K562 (cell line): ENCODE measurements around the gene MYMX. TPM values are rescaled to one million over a fixed set of nuclear protein-coding genes. Genes with fewer than 3 reads are reported as not detected.

Experiments used
- AFF4 ChIP-seq: sonication (generic); formaldehyde crosslinking; IDR thresholded peaks from 2 replicates; pipeline ENCODE4 v1.8.0; 2023; ENCODE audit warnings: mild to moderate bottlenecking, missing genetic modification reagents
- ARID3A ChIP-seq: IDR thresholded peaks from 2 replicates; pipeline ENCODE4 v1.6.1; 2012; ENCODE audit warnings: low read depth, low read length, improper control_type of control experiment, borderline replicate concordance
- BRF2 ChIP-seq: IDR thresholded peaks from 3 replicates; pipeline ENCODE4 v1.6.1; 2011; ENCODE audit warnings: borderline replicate concordance, mild to moderate bottlenecking; ENCODE audit not compliant: insufficient read length, insufficient read depth
- CBX3 ChIP-seq, 2 experiments: IDR thresholded peaks; 1 replicate in 1 of 2; 2 replicates in 1 of 2; pipeline ENCODE4 v1.6.1; 2012; ENCODE audit warnings: inconsistent platforms in 2 of 2, low read length in 2 of 2, borderline replicate concordance in 1 of 2, control low read depth in 1 of 2
- CCAR2 ChIP-seq: fragments of 200-400 bp; formaldehyde crosslinking; IDR thresholded peaks from 2 replicates; pipeline ENCODE4 v1.6.1; 2017; ENCODE audit warnings: mild to moderate bottlenecking, low read depth, low read length
- CEBPG ChIP-seq, 3 experiments: fragments of 200-800 bp in 1 of 3; sonication (Bioruptor generic) in 1 of 3; sonication (generic) in 1 of 3; formaldehyde crosslinking in 1 of 3; IDR thresholded peaks in 2 of 3; conservative IDR thresholded peaks in 1 of 3; 2 replicates each; pipeline versions ENCODE4 v1.6.1 to v1.8.0; 2016 to 2022; ENCODE audit warnings: missing compliant biosample characterization in 2 of 3, missing genetic modification characterization in 2 of 3, mild to moderate bottlenecking in 1 of 3, missing genetic modification reagents in 1 of 3
- FOXJ3 ChIP-seq: sonication (generic); formaldehyde crosslinking; IDR thresholded peaks from 2 replicates; pipeline ENCODE4 v1.4.0; 2020; ENCODE audit warnings: mild to moderate bottlenecking, missing genetic modification reagents
- HNRNPLL ChIP-seq: fragments of 200-400 bp; formaldehyde crosslinking; IDR thresholded peaks from 2 replicates; pipeline ENCODE4 v1.6.1; 2017; ENCODE audit warnings: low read length, low read depth, mild to moderate bottlenecking; ENCODE audit not compliant: poor library complexity, severe bottlenecking
- KAT2B ChIP-seq: IDR thresholded peaks from one replicate; pipeline ENCODE4 v1.6.1; 2012; ENCODE audit warnings: low read depth, mild to moderate bottlenecking, control low read depth, inconsistent platforms, low read length, moderate library complexity
- MCM3 ChIP-seq: fragments of 450-650 bp; IDR thresholded peaks from 2 replicates; pipeline ENCODE4 v1.6.1; 2016
- PCBP1 ChIP-seq: fragments of 200-400 bp; formaldehyde crosslinking; IDR thresholded peaks from 2 replicates; pipeline ENCODE4 v1.6.1; 2018; ENCODE audit warnings: mild to moderate bottlenecking, low read depth, low read length; ENCODE audit not compliant: poor library complexity, severe bottlenecking
- SP2 ChIP-seq: IDR thresholded peaks from 2 replicates; pipeline ENCODE4 v1.6.1; 2011; ENCODE audit warnings: mild to moderate bottlenecking, low read depth, low read length, moderate library complexity; ENCODE audit not compliant: poor library complexity, severe bottlenecking; ENCODE audit errors: extremely low read depth
- WHSC1 ChIP-seq: IDR thresholded peaks from one replicate; pipeline ENCODE4 v1.6.1; 2012; ENCODE audit warnings: low read length, control low read depth, inconsistent platforms
- ZNF316 ChIP-seq: fragments of 450-650 bp; IDR thresholded peaks from 2 replicates; pipeline ENCODE4 v1.6.1; 2016
- ZNF655 ChIP-seq: fragments of 250-450 bp; sonication (Bioruptor Pico); IDR thresholded peaks from 2 replicates; pipeline ENCODE4 v1.5.0; 2021
- polyA plus RNA-seq, 8 experiments: library from polyadenylated mRNA; depleted of rRNA in 4 of 8; stranded (reverse) in 5 of 8; unstranded in 3 of 8; fragments of >200 nt; fragmentation: Nextera tagmentation in 2 of 8; fragmentation: Illumina TruSeq in 1 of 8; extraction: Ambion mirVana in 2 of 8; extraction: Trizol in 1 of 8; gene quantifications; 2 replicates each; pipeline versions ENCODE4 v1.2.1 to v1.2.3, GENCODE V29; 2011 to 2014; ENCODE audit warnings: inconsistent platforms in 1 of 8, missing spikeins in 1 of 8
- total RNA-seq, 7 experiments: library from RNA; depleted of rRNA in 6 of 7; stranded (reverse); fragments of >200 nt in 6 of 7; fragmentation: Illumina TruSeq in 2 of 7; extraction: Trizol in 2 of 7; gene quantifications; 2 replicates each; pipeline versions ENCODE4 v1.2.1 to v1.2.3, GENCODE V29; 2011 to 2021; ENCODE audit warnings: low replicate concordance in 1 of 7
- TF ChIP-seq, protein P1 (sequence below), 2 experiments: fragments of 450-650 bp; IDR thresholded peaks; 2 replicates each; pipeline ENCODE4 v1.6.1; 2016

MYMX gene
- total and polyA plus RNA-seq, 9 of the 15 experiments (the other 6 are each of a cell fraction or from before 2014, with no cell fraction given), result 0.12 TPM; not detected in 8

DNA sequence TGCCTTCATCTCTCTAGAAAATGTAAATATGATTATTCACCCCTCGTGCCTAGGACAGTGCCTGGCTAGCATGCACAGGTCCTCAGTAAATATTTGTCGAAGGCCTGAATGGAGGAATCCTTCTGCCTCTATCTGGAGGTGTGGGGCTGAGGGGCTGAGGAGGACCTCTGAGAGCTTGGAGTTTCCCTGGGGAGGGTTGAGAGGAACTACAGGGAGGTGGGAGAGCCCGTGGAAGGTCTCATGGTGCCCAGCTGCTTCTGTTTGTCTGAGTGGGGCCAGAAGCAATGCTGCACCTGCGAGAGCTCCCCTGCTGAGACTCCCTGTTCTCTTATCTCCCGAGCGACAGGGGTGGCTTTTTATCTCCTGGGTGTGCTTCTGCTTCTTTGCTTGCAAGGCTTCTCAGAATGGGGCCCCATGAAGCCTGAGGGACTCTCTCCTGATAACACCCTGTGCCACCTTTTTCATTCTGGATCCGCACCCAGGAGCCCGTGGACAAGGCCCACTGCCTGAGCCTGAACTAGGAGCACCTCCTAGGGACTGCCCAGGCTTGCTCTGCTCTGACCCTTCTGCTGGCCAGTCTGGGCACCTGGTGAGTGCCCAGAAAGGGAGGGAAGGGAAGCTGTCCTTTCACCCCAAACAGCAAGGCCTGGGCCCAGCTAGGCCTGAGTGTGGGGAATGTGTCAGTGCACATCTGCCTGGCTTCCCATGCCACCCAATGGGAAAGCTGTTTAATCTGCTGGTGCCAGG lies 9.0 kb downstream of the MYMX start (continued):
- TF ChIP-seq CCAR2, result 0 out of 2 replicates have a peak, but pooled peaks have one; percentile 21
- TF ChIP-seq ARID3A, result no peak
- TF ChIP-seq CEBPG (CRISPR knock-in tag; IDR thresholded peaks at IDR 0.05), result no peak
- TF ChIP-seq CEBPG (tag; conservative IDR thresholded peaks at IDR 0.05 in 1 of 2, IDR thresholded peaks at IDR 0.05 in 1 of 2), result no peak
- TF ChIP-seq, protein P1, sequence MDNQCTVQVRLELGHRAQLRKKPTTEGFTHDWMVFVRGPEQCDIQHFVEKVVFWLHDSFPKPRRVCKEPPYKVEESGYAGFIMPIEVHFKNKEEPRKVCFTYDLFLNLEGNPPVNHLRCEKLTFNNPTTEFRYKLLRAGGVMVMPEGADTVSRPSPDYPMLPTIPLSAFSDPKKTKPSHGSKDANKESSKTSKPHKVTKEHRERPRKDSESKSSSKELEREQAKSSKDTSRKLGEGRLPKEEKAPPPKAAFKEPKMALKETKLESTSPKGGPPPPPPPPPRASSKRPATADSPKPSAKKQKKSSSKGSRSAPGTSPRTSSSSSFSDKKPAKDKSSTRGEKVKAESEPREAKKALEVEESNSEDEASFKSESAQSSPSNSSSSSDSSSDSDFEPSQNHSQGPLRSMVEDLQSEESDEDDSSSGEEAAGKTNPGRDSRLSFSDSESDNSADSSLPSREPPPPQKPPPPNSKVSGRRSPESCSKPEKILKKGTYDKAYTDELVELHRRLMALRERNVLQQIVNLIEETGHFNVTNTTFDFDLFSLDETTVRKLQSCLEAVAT (IDR thresholded peaks at IDR 0.05), result 0 out of 4 replicates have a peak, but pooled peaks of 1 of the 2 experiments have one; percentile 35
- no peak for TF ChIP-seq KAT2B
- TF ChIP-seq CBX3 (IDR thresholded peaks at IDR 0.05; ENCODE audit: borderline replicate concordance in 1 of 2, low read length in 2 of 2), result no peak; a peak in 1 of 3 replicates
- no peak for TF ChIP-seq SP2
- TF ChIP-seq HNRNPLL, result no peak
- TF ChIP-seq ZNF655 (CRISPR knock-in tag), result no peak
- no peak for TF ChIP-seq WHSC1
- TF ChIP-seq MCM3, result no peak
- TF ChIP-seq FOXJ3 (CRISPR knock-in tag), result no peak
- no peak for TF ChIP-seq PCBP1
- TF ChIP-seq AFF4 (CRISPR knock-in tag), result peak; percentile 67; the same call in 1 of the 2 replicates
- TF ChIP-seq BRF2, result no peak
- TF ChIP-seq ZNF316, result no peak
